Ascending aorta (tissue), 2 donors: Measurements from ENCODE around the gene INPP5D. TPM values are rescaled to one million over a fixed set of nuclear protein-coding genes. Genes with fewer than 3 reads are reported as not detected.

Experiments
- DNase-seq, 2 donors: peaks; one replicate each; pipeline ENCODE4 v3.0.0-alpha.2; 2019; ENCODE audit warnings: low spot score in 2 of 2
- H3K27ac ChIP-seq, 2 donors: fragments of 200-600 bp; sonication (generic); one replicate each; pipeline ENCODE4 v1.5.1; 2016 to 2017; ENCODE audit warnings: mild to moderate bottlenecking in 1 of 2
- H3K27me3 ChIP-seq: fragments of 200-600 bp; sonication (generic); one replicate; pipeline ENCODE4 v1.5.1; 2017
- H3K36me3 ChIP-seq, 2 donors: fragments of 200-600 bp; sonication (generic); one replicate each; pipeline ENCODE4 v1.5.1; 2016
- H3K4me1 ChIP-seq, 2 donors: fragments of 200-600 bp; sonication (generic); one replicate each; pipeline ENCODE4 v1.5.1; 2016 to 2017; ENCODE audit warnings: mild to moderate bottlenecking in 1 of 2
- H3K4me3 ChIP-seq, 2 donors: fragments of 200-600 bp; sonication (generic); one replicate each; pipeline ENCODE4 v1.5.1; 2016 to 2017; ENCODE audit warnings: mild to moderate bottlenecking in 1 of 2
- H3K9me3 ChIP-seq, 2 donors: fragments of 200-600 bp; sonication (generic); one replicate each; pipeline ENCODE4 v1.5.1; 2016
- intact Hi-C: fragments of 100-400 bp; cut with DNase I; formaldehyde crosslinking; loops from one replicate; pipeline ENCODE4 v1.15.1; 2023
- total RNA-seq: library from RNA; depleted of rRNA; stranded (reverse); fragments of >200 nt; gene quantifications from one replicate; pipeline ENCODE4 v1.1.0, GENCODE V29; 2016
- TF ChIP-seq, protein P1 (sequence below), 3 experiments: fragments of 200-600 bp in 2 of 3; fragments of 450-650 bp in 1 of 3; sonication (generic) in 2 of 3; IDR thresholded peaks; one replicate each; pipeline ENCODE4 v1.5.1; 2016 to 2019; ENCODE audit warnings: antibody characterized with exemption in 3 of 3, mild to moderate bottlenecking in 1 of 3, moderate library complexity in 1 of 3

INPP5D gene
- total RNA-seq, 1 donor from 2014 or later = 21.7 TPM

DNA sequence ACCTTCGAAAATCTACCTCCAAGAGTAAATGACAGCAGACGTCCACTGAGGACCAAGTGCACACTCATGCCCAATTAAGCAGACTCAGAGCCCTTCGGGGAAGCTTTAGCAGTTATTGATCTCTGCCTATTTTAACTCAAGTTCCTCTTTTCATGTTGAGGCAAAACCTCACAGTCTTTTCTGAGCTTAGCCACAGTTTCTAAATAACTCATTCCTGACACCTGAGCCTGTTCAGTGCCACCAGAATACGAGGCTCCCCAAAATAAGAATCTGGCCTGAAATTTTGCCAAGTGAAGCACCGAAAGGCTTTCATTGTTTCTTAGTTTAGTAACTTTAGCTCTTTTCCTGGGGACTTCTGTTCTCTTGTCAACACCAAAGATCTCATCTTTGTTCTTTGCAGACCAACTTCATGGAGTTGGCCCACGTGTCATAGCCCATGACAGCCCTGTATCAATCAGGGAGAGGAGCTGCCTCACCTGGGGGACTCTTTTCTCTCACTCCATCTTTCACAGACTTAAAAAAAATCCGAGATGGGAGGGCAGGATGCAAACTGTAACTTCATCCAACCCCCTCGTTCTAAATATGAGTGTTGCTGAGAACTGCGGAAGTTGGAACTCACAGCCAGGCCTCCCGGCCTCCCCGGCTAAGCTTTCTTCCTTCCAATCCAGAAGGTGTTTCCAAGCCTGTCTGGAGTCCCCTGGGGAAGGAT is 22.2 kb downstream of the INPP5D start:
- intact Hi-C loops = no loop called here
- H3K36me3 ChIP-seq = no peaks in the 10 kb centered on the region
- no peaks in the 10 kb centered on the region for H3K27me3 ChIP-seq
- peak in 1 of 2 donors; percentile 59 for DNase-seq
- no peaks in the 10 kb centered on the region for H3K9me3 ChIP-seq
- TF ChIP-seq, protein P1, sequence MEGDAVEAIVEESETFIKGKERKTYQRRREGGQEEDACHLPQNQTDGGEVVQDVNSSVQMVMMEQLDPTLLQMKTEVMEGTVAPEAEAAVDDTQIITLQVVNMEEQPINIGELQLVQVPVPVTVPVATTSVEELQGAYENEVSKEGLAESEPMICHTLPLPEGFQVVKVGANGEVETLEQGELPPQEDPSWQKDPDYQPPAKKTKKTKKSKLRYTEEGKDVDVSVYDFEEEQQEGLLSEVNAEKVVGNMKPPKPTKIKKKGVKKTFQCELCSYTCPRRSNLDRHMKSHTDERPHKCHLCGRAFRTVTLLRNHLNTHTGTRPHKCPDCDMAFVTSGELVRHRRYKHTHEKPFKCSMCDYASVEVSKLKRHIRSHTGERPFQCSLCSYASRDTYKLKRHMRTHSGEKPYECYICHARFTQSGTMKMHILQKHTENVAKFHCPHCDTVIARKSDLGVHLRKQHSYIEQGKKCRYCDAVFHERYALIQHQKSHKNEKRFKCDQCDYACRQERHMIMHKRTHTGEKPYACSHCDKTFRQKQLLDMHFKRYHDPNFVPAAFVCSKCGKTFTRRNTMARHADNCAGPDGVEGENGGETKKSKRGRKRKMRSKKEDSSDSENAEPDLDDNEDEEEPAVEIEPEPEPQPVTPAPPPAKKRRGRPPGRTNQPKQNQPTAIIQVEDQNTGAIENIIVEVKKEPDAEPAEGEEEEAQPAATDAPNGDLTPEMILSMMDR (IDR thresholded peaks at IDR 0.05) = no peak
- H3K4me1 ChIP-seq = no peaks in the 10 kb centered on the region
- H3K4me3 ChIP-seq = no peak overlapping the region
- H3K27ac ChIP-seq = peak overlapping the region; percentile 56 to 62

DNA sequence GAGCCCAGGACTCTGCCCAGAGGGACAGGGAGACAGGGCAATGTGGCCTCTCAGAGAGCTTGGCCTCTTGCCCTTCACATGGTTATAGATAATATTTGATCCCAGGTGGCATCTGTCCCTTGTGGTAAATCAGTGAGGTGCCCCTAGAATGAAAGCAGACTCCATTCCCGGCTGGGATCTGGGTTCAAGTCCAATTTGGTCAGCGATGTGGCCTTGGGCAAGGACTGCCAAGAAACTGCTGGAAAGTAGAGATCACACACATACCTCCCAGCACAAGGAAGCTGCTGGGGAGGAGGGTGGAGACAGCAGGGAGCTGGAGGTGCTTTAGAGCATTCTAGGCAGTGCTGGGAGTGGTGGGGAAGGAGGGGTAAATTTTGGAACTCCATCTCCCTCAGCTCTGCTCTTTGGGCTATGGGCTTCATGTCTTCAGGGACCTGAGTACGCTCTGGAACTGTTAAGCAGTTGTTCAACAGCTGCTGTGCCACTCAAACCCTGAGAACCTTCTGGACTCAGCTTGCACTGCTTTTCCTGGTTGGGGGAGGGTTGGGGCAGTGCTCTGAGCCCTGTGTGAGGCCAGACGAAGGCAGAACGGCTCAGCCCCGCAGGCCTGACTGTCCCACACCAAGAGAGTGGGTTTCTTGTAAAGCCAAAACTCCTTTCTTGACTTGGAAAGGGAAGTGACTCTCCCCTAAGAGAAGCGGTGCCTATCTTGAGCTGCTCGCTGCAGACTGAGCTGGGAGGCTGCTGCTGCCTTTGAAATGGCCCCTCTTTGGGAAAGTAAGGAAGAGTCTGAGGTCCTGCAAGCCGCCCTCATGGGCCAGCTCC is 23.0 kb downstream of the INPP5D start:
- Histone ChIP-seq H3K36me3 (no peaks in the 10 kb centered on the region), H3K27ac (peak overlapping the region; percentile 56 to 62), H3K27me3 (no peaks in the 10 kb centered on the region), H3K9me3 (no peaks in the 10 kb centered on the region), H3K4me3 (no peak overlapping the region), H3K4me1 (no peaks in the 10 kb centered on the region)
- TF ChIP-seq, protein P1 (IDR thresholded peaks at IDR 0.05) = no peak
- intact Hi-C loops = no loop called here
- DNase-seq = peak in 1 of 2 donors; percentile 58

DNA sequence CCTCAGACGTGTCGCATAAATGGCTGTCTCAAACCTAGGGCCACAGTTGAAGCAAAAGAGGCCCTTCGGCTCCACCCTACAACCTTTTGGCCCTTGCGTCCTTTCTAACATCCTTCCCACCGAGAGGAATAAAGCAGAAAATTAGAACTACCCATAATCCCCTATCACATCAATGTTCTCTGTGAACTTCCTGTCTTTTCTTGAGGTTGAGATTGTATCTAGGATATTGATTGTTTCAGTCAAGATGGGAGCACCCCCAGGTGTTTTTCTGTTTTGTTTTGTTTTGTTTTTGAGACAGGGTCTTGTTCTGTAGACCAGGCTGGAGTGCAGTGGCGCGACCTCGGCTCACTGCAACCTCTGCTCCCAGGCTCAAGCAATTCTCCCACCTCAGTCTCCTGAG is 23.6 kb downstream of the INPP5D start:
- Histone ChIP-seq H3K4me3 (no peak overlapping the region), H3K27me3 (no peaks in the 10 kb centered on the region), H3K36me3 (no peaks in the 10 kb centered on the region), H3K27ac (peak overlapping the region; percentile 56 to 62), H3K4me1 (no peaks in the 10 kb centered on the region), H3K9me3 (no peaks in the 10 kb centered on the region)
- intact Hi-C loops = no loop called here
- DNase-seq = no peak
- TF ChIP-seq, protein P1 (IDR thresholded peaks at IDR 0.05) = no peak

DNA sequence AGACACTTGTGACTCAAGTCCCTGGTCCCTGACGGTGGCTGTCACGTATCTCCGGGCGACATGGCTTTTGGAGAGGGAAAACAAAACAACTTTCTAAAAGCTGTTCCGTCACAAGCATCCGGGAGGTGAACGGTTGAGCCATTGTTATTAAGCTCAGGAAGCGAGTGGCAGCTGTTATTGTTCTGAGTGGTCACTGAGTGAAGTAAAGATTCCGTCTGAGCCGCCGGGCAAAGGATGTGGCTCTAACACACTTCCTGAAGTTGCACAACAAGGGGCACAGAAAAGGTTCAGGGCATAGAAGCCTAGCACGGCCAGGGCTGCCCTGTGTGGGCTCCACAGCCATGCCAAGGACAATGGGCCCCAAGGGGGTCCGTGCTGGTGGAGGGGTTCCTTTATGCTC is 24.3 kb downstream of the INPP5D start:
- no peaks in the 10 kb centered on the region for H3K9me3 ChIP-seq
- TF ChIP-seq, protein P1 (IDR thresholded peaks at IDR 0.05) = no peak
- H3K4me3 ChIP-seq = no peak overlapping the region
- peak overlapping the region in 1 of 2 donors; percentile 56 for H3K27ac ChIP-seq
- H3K4me1 ChIP-seq = no peaks in the 10 kb centered on the region
- H3K27me3 ChIP-seq = no peaks in the 10 kb centered on the region
- intact Hi-C loops = no loop called here
- peak; percentile 43 to 84 for DNase-seq
- no peaks in the 10 kb centered on the region for H3K36me3 ChIP-seq

DNA sequence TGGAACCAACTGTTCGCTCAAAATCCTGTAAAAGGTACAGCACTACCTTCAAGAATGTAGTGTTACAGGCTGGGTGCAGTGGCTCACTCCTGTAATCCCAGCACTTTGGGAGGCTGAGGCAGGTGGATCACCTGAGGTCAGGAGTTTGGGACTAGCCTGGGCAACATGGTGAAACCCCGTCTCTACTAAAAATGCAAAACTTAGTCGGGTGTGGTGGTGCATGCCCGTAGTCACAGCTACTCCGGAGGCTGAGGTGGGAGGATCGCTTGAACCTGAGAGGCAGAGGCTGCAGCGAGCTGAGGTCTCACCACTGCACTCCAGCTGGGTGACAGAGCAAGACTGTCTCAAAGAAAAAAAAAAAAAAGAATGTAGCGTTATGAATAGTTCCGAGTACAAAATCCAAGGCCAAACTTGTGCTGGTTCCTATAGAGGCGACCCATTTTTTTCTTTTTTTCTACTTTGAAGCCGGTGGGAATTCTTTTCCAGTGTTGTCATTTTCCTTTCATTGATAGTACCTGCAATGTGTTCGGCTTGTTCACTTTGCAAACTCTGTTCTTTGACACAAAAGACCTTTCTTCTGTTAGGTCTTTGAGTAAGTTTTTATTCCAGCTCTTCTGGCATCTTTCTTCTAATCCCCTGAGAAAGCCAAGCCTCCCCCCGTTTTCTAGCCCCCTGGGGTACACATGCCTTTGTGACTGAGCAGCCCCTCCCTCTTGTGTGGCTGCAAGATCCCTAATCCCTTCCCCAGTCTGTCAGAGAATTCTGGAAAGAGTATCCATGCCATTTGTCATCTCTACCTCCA is 25.1 kb downstream of the INPP5D start:
- Histone ChIP-seq H3K36me3 (no peaks in the 10 kb centered on the region), H3K27ac (peak overlapping the region; percentile 30 to 59)
- peak in 1 of 2 donors; percentile 38 for DNase-seq

More for the DNA sequence above, 25.1 kb downstream of the INPP5D start:
- Histone ChIP-seq H3K27me3 (no peaks in the 10 kb centered on the region), H3K4me1 (no peaks in the 10 kb centered on the region), H3K9me3 (no peaks in the 10 kb centered on the region), H3K4me3 (no peak overlapping the region)
- TF ChIP-seq, protein P1 (IDR thresholded peaks at IDR 0.05) = no peak
- intact Hi-C loops = no loop called here
